ENCODE measurements around the gene CASS4. TPM values are rescaled to one million over a fixed set of nuclear protein-coding genes. Genes with fewer than 3 reads are reported as not detected.

CASS4 gene
- total RNA-seq, 2 donors from 2014 or later = not detected

DNA sequence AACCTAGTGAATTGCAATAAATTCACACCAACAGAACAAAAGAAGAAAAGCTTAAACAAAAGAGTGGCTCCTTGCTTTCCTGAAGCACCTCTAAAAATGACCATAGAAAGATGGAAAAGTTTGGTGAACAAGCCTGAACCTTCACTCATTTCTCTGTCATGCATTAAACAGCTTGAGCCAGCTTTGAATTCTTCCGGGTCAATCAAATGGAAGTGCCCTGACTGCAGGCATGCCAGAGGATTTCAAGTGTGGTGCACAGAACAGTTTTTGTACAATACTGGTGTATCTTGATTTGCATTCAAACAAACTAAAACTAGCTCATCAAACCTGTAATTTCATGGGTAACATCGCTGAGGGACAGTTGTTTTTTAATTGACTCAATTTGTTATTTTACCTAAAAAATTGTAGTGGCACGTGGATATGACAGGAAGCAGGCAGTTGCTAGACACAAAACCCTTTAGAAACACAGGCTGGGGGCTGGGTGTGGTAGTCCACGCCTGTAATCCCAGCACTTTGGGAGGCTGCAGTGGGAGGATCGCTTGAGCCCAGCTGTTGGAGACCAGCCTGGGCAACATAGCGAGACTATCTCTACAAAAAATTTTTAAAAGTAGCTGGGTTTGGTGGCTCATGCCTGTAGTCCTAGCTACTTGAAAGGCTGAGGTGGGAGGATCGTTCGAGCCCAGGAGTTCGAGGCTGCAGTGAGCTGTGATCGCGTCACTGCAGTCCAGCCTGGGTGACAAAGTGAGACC, 9.1 kb downstream of the CASS4 start:
- Mint-ChIP-seq H3K4me3 (no peak overlapping the region), H3K27me3 (ENCODE audit: insufficient read depth) (peaks cover 34% of the 10 kb centered on the region), H3K4me1 (no peaks in the 10 kb centered on the region), H3K27ac (no peak overlapping the region), H3K9me3 (no peaks in the 10 kb centered on the region), H3K36me3 (ENCODE audit: low read depth) (no peaks in the 10 kb centered on the region)
- no peak for DNase-seq
- WGBS, 2 experiments (ENCODE audit: insufficient coverage in 1 of 2, insufficient read length in 1 of 2) = 85 to 93% methylated on average over 9 to 11 of the region's 11 CpGs
- H3K9ac ChIP-seq (ENCODE audit: extremely low read depth, low read length, poor library complexity, severe bottlenecking) = no peak overlapping the region
- no peaks in the 10 kb centered on the region for H3K4me1 ChIP-seq (ENCODE audit: control insufficient read depth, insufficient read depth, low read length)
- H3K27ac ChIP-seq (ENCODE audit: low read depth, low read length) = no peak overlapping the region
- H3K36me3 ChIP-seq (ENCODE audit: control insufficient read depth, insufficient read depth, low read length) = no peaks in the 10 kb centered on the region
- no peaks in the 10 kb centered on the region for H3K27me3 ChIP-seq (ENCODE audit: control insufficient read depth, insufficient read depth, low read length, poor library complexity, severe bottlenecking)
- H3K4me3 ChIP-seq (ENCODE audit: low read length) = no peak overlapping the region
- TF ChIP-seq, protein P1, sequence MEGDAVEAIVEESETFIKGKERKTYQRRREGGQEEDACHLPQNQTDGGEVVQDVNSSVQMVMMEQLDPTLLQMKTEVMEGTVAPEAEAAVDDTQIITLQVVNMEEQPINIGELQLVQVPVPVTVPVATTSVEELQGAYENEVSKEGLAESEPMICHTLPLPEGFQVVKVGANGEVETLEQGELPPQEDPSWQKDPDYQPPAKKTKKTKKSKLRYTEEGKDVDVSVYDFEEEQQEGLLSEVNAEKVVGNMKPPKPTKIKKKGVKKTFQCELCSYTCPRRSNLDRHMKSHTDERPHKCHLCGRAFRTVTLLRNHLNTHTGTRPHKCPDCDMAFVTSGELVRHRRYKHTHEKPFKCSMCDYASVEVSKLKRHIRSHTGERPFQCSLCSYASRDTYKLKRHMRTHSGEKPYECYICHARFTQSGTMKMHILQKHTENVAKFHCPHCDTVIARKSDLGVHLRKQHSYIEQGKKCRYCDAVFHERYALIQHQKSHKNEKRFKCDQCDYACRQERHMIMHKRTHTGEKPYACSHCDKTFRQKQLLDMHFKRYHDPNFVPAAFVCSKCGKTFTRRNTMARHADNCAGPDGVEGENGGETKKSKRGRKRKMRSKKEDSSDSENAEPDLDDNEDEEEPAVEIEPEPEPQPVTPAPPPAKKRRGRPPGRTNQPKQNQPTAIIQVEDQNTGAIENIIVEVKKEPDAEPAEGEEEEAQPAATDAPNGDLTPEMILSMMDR (conservative IDR thresholded peaks at IDR 0.05) = no peak
- no peaks in the 10 kb centered on the region for H3K9me3 ChIP-seq (ENCODE audit: control insufficient read depth, low read length)

DNA sequence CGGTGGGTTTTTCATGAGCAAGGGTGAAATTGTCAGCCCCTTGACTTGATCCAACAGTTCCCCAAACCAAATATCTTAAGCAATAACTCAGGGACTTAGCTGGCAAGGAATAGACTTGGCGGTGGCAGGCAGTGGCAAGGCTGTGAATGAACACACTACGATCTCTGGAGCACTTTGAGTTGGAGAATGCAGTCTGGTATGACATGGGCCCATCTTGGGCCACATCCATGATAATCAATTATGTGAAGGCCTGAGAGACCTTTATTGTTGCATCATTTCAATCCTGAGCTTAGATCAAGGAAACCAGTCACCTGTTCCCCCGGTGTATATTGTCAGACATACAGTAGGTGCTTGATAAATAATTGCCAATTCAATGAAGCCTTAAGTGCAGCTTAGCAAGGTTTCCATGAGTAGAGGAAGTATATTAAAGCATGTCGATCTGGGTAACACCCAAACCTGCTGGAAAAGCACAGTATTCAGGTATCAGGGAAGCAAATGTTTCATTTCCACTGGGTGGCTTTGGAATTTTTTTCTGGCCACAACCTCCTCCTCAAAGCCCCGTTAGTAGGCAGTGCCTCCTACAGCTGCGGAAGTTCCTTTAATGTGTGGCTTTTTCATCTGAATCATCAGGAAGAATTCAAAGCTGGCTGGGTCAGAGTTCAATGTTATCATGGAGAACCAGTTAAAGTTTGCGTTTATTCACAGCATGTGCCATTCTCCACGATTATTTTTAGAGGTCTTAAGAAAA, 10.2 kb downstream of the CASS4 start:
- WGBS, 2 experiments (ENCODE audit: insufficient coverage in 1 of 2, insufficient read length in 1 of 2) = 60% methylated on average over 6 to 9 of the region's 9 CpGs
- no peaks in the 10 kb centered on the region for H3K4me1 ChIP-seq (ENCODE audit: control insufficient read depth, insufficient read depth, low read length)
- peaks cover 40% of the 10 kb centered on the region for H3K27me3 Mint-ChIP-seq (ENCODE audit: insufficient read depth)

DNA sequence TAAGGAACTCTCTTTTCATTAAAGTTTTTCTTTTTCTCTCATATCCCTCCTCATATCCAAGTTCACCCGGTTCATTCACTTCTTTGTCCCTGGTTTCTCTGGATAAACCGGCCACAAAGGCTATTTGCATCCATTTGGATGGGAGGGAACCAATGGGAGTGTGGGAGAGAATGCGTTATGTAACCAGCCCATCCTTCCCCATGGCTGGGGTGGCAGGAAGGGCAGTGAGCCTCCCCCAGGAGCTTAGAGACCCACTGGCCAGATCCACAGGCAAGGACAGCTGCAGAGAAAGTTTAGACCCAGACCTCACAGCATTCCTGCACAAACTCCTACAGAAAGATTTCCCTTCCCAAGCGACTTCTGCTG, 10.7 kb downstream of the CASS4 start:
- no peak for DNase-seq
- no peak overlapping the region for H3K27ac ChIP-seq (ENCODE audit: low read depth, low read length)
- 43 to 70% methylated on average over 2 to 3 of the region's 4 CpGs for WGBS, 2 experiments (ENCODE audit: insufficient coverage in 1 of 2, insufficient read length in 1 of 2)
- H3K4me1 ChIP-seq (ENCODE audit: control insufficient read depth, insufficient read depth, low read length) = no peaks in the 10 kb centered on the region
- Mint-ChIP-seq H3K36me3 (ENCODE audit: low read depth) (no peaks in the 10 kb centered on the region), H3K27ac (no peak overlapping the region), H3K4me1 (no peaks in the 10 kb centered on the region), H3K9me3 (no peaks in the 10 kb centered on the region), H3K4me3 (no peak overlapping the region), H3K27me3 (ENCODE audit: insufficient read depth) (peaks cover 45% of the 10 kb centered on the region)
- H3K9me3 ChIP-seq (ENCODE audit: control insufficient read depth, low read length) = no peaks in the 10 kb centered on the region
- no peaks in the 10 kb centered on the region for H3K36me3 ChIP-seq (ENCODE audit: control insufficient read depth, insufficient read depth, low read length)
- no peak overlapping the region for H3K4me3 ChIP-seq (ENCODE audit: low read length)
- no peaks in the 10 kb centered on the region for H3K27me3 ChIP-seq (ENCODE audit: control insufficient read depth, insufficient read depth, low read length, poor library complexity, severe bottlenecking)
- no peak overlapping the region for H3K9ac ChIP-seq (ENCODE audit: extremely low read depth, low read length, poor library complexity, severe bottlenecking)
- TF ChIP-seq, protein P1 (conservative IDR thresholded peaks at IDR 0.05) = no peak

More for the DNA sequence above, 10.2 kb downstream of the CASS4 start:
- Histone ChIP-seq H3K27ac (ENCODE audit: low read depth, low read length) (no peak overlapping the region), H3K36me3 (ENCODE audit: control insufficient read depth, insufficient read depth, low read length) (no peaks in the 10 kb centered on the region), H3K9me3 (ENCODE audit: control insufficient read depth, low read length) (no peaks in the 10 kb centered on the region), H3K9ac (ENCODE audit: extremely low read depth, low read length, poor library complexity, severe bottlenecking) (no peak overlapping the region), H3K4me3 (ENCODE audit: low read length) (no peak overlapping the region), H3K27me3 (ENCODE audit: control insufficient read depth, insufficient read depth, low read length, poor library complexity, severe bottlenecking) (no peaks in the 10 kb centered on the region)
- no peaks in the 10 kb centered on the region for H3K4me1 Mint-ChIP-seq
- DNase-seq = no peak
- H3K9me3 Mint-ChIP-seq = no peaks in the 10 kb centered on the region
- TF ChIP-seq, protein P1 (conservative IDR thresholded peaks at IDR 0.05) = no peak
- H3K36me3 Mint-ChIP-seq (ENCODE audit: low read depth) = no peaks in the 10 kb centered on the region
- H3K27ac Mint-ChIP-seq = no peak overlapping the region
- no peak overlapping the region for H3K4me3 Mint-ChIP-seq
